T-helper 2 cell treated with Interferon-gamma antibody and Interleukin-4, amounts not matched to agents 5 μg/mL and 100 μg/mL, for 36 hours (primary cell): ENCODE data around the gene HMGXB4.

Experiments used
- DNase-seq: peaks from one replicate; pipeline ENCODE4 v3.0.0; 2021; ENCODE audit warnings: low spot score
- H3K27ac Mint-ChIP-seq: one replicate; pipeline ENCODE4 v1.8.0; 2021; ENCODE audit warnings: mild to moderate bottlenecking, mixed read lengths
- H3K27me3 Mint-ChIP-seq: one replicate; pipeline ENCODE4 v1.8.0; 2021; ENCODE audit warnings: low read depth, mixed read lengths
- H3K36me3 Mint-ChIP-seq: one replicate; pipeline ENCODE4 v1.8.0; 2021; ENCODE audit warnings: low read depth, mixed read lengths
- H3K4me1 Mint-ChIP-seq: one replicate; pipeline ENCODE4 v1.8.0; 2021; ENCODE audit warnings: low read depth, mixed read lengths
- H3K4me3 Mint-ChIP-seq: one replicate; pipeline ENCODE4 v1.8.0; 2022; ENCODE audit warnings: mild to moderate bottlenecking, moderate library complexity, mixed read lengths
- H3K9me3 Mint-ChIP-seq: one replicate; pipeline ENCODE4 v1.8.0; 2021; ENCODE audit warnings: mixed read lengths

Gene HMGXB4

DNA sequence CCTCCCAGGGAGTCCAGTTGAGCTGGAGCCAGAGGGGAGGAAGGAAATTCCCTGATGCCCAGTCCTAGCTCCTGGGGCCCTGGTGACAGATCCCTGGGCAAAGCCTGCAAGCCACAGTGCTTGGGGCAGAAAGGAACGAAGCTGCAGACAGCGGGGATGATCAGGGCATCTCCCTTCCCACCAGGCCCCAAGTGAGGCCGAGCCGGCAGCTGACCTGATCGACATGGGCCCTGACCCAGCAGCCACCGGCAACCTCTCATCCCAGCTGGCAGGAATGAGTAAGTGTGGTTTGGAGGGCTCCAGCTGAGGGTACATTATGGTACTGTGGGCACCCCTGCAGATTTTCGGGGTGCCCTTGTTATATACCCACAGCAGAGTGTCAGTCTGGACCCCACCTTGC, 75.9 kb downstream of the HMGXB4 start:
- Mint-ChIP-seq H3K9me3 (no peaks in the 10 kb centered on the region), H3K36me3 (peaks cover 25% of the 10 kb centered on the region), H3K27me3 (no peaks in the 10 kb centered on the region), H3K4me3 (no peak overlapping the region), H3K27ac (no peak overlapping the region), H3K4me1 (peaks cover 43% of the 10 kb centered on the region)
- no peak for DNase-seq

DNA sequence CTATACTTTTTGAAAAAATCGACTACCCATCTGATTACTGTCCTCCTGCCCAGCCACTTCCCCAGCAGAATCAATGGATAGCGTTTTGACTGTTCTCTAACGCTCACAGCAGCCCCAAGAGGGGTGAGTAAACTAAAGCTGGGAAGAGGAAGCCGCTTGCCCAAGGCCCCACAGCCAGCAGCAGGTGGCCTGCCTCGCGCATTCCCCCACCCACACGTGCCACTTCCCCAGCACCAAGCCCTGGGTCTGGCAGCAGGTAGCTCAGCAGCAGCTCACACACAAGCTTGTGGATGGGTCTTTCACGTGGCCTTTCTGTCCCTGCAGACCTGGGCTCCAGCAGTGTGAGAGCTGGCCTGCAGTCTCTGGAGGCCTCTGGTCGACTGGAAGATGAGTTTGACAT, 76.7 kb downstream of the HMGXB4 start:
- H3K36me3 Mint-ChIP-seq = peaks cover 24% of the 10 kb centered on the region

DNA sequence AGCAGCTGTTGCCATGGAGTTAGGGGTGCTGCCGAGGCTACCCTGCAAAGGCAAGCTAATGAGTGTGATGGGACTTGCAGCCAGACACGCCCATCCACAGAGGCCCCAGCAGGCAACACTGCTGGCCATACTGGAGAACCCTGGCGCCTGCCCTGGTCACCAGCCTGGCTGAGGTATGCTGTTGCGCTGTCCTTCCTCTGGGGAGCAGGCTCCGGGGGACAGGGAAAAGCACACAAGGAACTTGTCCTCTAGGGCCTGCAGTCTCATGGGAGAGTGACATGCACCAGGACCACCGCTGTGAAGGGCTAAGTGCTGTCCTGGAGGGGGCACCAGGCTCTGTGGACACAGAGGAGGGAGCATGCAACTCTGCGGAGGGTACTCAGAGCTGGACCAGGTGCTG, 78.2 kb downstream of the HMGXB4 start:
- Mint-ChIP-seq H3K36me3 (peaks cover 21% of the 10 kb centered on the region), H3K9me3 (no peaks in the 10 kb centered on the region), H3K4me1 (peaks cover 31% of the 10 kb centered on the region), H3K4me3 (peak overlapping the region; percentile 72), H3K27me3 (no peaks in the 10 kb centered on the region), H3K27ac (peak overlapping the region; percentile 93)
- DNase-seq = no peak

More for the DNA sequence above, 76.7 kb downstream of the HMGXB4 start:
- H3K27ac Mint-ChIP-seq = peak overlapping the region; percentile 52
- H3K4me3 Mint-ChIP-seq = no peak overlapping the region
- no peak for DNase-seq
- H3K9me3 Mint-ChIP-seq = no peaks in the 10 kb centered on the region
- peaks cover 41% of the 10 kb centered on the region for H3K4me1 Mint-ChIP-seq
- H3K27me3 Mint-ChIP-seq = no peaks in the 10 kb centered on the region

DNA sequence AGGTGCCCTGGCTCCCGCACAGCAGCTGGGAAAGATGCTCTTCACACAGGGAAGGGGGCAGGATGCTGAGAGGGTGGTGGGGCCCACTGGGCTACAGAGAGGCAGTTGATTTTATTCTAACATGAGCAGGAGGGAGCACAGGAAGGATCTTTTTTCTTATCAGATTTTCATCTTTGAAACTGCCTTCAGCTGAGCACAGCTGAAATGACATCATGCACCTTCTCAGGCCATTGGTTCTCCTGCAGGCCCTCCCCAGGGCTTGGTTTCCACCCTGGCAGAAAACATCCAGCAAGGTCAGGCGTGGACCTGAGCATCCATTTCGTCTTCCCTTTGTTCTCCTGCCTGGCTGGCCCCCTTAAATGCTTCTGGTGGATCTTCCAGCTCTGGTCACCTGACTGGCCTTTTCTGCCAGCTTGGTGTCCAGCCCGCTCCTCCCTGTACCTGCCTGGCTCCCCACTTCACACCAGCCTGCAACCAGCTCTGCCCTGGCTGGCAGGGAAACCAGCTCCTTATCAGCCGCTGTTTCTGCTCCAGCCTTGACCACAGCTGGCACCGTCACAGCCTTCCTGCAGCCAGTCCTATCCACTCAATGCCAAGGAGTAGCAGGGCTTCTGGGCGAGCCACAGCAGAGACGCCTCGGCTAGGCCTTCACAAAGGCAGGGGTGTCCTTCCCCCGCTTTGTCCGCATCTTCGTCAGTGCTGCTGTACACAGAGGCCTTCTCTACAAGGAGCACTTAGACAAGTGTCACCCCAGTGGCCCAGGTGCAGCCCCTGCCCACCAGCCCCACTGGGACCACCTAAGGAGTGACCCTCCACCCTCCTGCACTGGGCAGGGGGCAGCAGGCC, 78.9 kb downstream of the HMGXB4 start:
- H3K36me3 Mint-ChIP-seq = peaks cover 20% of the 10 kb centered on the region
- peak overlapping the region; percentile 72 for H3K4me3 Mint-ChIP-seq
- peak overlapping the region; percentile 93 for H3K27ac Mint-ChIP-seq
- H3K27me3 Mint-ChIP-seq = no peaks in the 10 kb centered on the region
- H3K9me3 Mint-ChIP-seq = no peaks in the 10 kb centered on the region
- DNase-seq = no peak
- peaks cover 28% of the 10 kb centered on the region for H3K4me1 Mint-ChIP-seq

DNA sequence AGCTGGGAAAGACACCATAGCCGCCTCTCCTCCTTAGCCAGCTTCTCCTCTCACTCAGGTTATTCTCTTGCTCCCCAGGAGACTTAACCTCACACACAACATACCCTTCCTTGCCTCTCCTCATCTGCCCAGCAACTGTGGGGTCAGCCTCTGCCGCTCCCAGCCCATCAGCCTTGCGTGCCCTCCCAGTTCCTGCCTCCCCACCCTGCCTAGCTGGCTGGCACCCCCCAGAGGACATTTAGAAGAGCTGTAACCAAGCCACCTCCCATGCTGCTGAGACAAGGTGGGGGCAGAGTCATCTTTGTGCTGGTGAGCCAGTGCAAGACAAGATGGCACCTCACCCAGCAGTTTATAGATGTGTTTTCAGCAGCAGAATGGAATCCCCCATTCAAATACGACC, 80.6 kb downstream of the HMGXB4 start:
- Mint-ChIP-seq H3K27ac (peak overlapping the region; percentile 49), H3K36me3 (peaks cover 16% of the 10 kb centered on the region), H3K27me3 (no peaks in the 10 kb centered on the region), H3K4me1 (peaks cover 25% of the 10 kb centered on the region), H3K9me3 (no peaks in the 10 kb centered on the region), H3K4me3 (no peak overlapping the region)
- no peak for DNase-seq

DNA sequence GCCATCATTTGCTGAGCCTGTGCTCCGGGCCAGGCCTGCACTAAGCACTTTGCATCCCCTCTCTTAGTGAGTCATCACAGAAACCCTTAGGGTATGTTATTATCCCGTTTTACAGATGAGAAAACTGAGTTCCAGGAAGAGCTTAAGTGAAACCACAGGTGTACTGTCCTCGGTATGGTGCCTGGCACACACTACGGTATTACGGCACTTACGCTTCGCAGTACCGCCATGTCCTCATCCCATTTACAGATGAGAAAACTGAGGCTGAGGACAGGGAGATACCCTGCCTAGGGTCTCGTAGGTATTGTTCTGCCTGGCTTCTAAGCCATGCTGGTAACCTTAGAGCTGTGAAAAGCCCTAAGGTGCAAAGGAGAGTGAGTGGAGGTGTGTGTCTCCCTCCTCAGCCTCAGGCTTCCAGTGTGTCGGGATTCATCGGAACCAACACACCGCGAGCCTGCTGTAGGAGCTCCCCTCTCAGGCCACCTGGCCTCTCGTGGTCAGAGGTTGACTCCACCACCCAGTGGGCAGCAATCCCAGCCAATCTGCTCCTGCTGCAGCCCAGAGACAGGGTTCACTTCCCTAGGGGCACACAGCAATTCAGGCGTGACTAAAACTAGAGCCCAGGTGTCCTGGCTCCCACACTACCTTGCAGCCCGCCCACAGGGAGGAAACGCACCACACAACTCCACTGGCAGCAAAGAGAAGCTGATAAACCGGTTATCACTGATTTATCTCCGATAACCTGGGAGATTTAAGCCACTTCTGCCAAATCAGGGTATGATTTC, 84.0 kb downstream of the HMGXB4 start:
- no peak for DNase-seq
- H3K9me3 Mint-ChIP-seq = no peaks in the 10 kb centered on the region
- peaks cover 2% of the 10 kb centered on the region for H3K4me1 Mint-ChIP-seq
- H3K4me3 Mint-ChIP-seq = no peak overlapping the region
- no peaks in the 10 kb centered on the region for H3K27me3 Mint-ChIP-seq
- H3K36me3 Mint-ChIP-seq = peaks cover 12% of the 10 kb centered on the region
- H3K27ac Mint-ChIP-seq = no peak overlapping the region

DNA sequence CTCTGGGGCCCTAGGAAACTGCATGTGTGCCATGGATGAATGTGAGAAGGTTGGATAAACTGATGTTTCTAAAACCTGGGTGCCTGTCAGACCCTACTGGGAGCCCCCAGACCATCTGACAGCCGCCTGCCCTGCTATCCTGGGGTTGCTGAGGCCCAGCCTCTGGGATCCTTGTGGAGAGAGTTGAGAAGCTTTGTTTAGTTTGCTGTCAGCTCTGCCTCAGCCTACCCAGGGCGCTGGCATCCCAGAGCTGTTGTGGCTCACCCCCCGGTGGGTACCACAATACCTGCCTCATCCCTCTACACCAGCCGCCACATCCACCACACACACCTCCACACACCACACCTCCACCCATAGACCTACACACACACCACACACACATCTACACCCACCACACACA, 85.1 kb downstream of the HMGXB4 start:
- Mint-ChIP-seq H3K27ac (no peak overlapping the region), H3K9me3 (no peaks in the 10 kb centered on the region), H3K4me1 (no peaks in the 10 kb centered on the region), H3K4me3 (no peak overlapping the region), H3K27me3 (no peaks in the 10 kb centered on the region), H3K36me3 (peaks cover 12% of the 10 kb centered on the region)
- no peak for DNase-seq

DNA sequence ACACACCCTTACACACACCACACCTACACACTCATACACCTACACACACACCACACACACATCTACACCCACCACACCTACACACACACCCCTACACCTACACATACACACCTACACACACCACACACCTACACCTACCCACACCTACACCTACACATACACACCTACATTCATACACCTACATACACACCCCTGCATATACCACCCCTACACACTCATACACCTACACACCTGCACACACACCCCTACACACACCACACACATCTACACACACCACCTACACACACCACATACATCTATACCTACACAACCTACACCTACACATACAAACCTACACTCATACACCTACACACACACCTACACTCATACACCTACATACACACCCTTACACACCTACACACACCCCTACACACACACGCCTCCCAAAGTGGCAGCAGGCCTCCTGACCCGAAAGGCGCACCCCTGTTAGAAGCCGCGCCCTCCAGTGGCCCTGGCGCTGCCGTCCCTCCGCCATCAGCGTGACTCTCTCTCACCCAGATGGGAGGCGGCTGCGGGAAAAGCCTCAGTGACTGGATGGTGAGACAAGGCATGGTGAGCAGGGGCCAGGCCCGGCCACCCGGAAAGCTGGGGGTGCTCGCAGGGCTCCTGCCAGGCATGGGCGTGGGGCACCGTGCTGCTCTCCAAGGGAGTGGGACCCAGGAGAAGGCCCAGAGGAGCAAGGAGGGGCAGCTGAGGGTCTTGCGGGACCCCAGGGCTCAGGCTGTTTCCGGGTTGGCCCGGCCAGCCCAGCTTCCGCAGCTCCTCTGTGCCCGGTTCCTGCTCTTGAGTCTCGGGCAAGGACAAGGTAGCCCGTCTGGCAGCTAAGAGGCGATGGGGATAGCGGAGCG, 86.6 kb downstream of the HMGXB4 start:
- Mint-ChIP-seq H3K27me3 (no peaks in the 10 kb centered on the region), H3K9me3 (no peaks in the 10 kb centered on the region), H3K27ac (no peak overlapping the region), H3K36me3 (peaks cover 6% of the 10 kb centered on the region), H3K4me3 (no peak overlapping the region), H3K4me1 (no peaks in the 10 kb centered on the region)
- DNase-seq = no peak

DNA sequence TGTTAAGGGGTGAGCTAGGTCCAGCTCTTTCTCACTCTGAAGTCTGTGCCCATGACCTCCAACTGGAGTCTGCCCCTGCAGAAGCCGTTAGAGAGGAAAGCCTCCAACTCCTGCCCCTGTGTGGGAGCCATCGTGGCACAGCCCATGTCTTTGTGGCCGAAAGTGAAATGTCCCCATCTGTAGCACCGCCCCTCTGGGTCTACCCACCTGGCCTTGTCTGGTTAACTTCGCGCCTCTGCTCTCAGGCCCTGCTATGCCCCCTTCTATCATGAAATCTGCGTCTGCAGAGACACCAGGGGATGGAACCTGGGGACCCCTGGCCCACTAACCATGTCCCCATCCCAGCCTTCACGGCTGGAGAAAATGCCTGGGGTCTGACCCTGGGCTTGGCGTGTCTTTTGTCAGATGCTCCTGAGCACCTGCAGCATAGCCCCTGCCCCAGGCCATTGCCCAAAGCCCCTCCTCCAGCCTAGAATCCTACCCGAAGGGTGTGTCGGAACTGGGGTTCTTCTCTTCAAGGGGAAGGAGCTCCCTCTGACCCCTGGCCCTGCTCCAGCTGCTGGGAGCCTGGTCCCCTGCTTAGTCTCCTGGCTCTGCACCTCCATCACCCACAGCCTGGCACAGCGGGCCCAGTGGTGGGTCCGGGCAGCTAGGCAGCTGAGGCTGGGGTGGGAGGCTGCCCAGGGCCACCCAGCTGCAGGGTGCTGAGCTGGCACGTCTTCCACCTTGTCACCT, 87.8 kb downstream of the HMGXB4 start:
- no peak for DNase-seq
- no peaks in the 10 kb centered on the region for H3K27me3 Mint-ChIP-seq
- no peak overlapping the region for H3K27ac Mint-ChIP-seq
- no peaks in the 10 kb centered on the region for H3K9me3 Mint-ChIP-seq
- H3K4me1 Mint-ChIP-seq = no peaks in the 10 kb centered on the region
- no peak overlapping the region for H3K4me3 Mint-ChIP-seq
- H3K36me3 Mint-ChIP-seq = peaks cover 3% of the 10 kb centered on the region
